ENCODE results near the gene CLECL1.
"Not testable (repeated sequence)": the region's sequence is repeated elsewhere in the genome, so short reads cannot be mapped to it uniquely, and the experiment has no call there.

The CLECL1 gene

GRCh38 chr12:9692909-9693308 is 40.0 kb downstream of the CLECL1 start:
- DNase-seq = no peak

GRCh38 chr12:9687228-9687627 is 45.7 kb downstream of the CLECL1 start:
- DNase-seq = no peak

GRCh38 chr12:9685915-9686314 is 47.0 kb downstream of the CLECL1 start:
- DNase-seq = no peak

- not testable (repeated sequence) for DNase-seq
These were observed 47.5 kb downstream of the CLECL1 start for GRCh38 chr12:9685366-9685765.

- not testable (repeated sequence) for DNase-seq
These were observed 49.9 kb downstream of the CLECL1 start for GRCh38 chr12:9682949-9683348.

- not testable (repeated sequence) for DNase-seq
These were observed 50.4 kb downstream of the CLECL1 start for GRCh38 chr12:9682508-9682907.

GRCh38 chr12:9674226-9674590 is 58.7 kb downstream of the CLECL1 start:
- no peak for DNase-seq

GRCh38 chr12:9673404-9674225 is 59.3 kb downstream of the CLECL1 start:
- peak; percentile 9 for DNase-seq

Measured in eye (tissue), 1 donor.